K562 (cell line): ENCODE results near the gene FBN1. TPM values are rescaled to one million over a fixed set of nuclear protein-coding genes. Genes with fewer than 3 reads are reported as not detected.

Source experiments
- ATAC-seq: fragments of 200-7000 bp; cut with Tn5 transposase; 3 replicates; pipeline ENCODE4 v1.9.1; 2020; ENCODE audit warnings: moderate library complexity
- BruUV-seq: library from RNA; stranded (reverse); fragments of 400-500 nt; replicated peaks from 2 replicates; lab custom pipeline; 2021; lab: Mats Ljungman, UMichigan
- CTCF ChIA-PET: fragments of 300-600 bp; formaldehyde crosslinking; extraction: SDS; loops from one replicate; lab custom pipeline; 2021; ENCODE audit warnings: low intra/inter-chr PET ratio; lab: Yijun Ruan, JAX
- POLR2A ChIA-PET: fragments of 300-600, 350-650 bp; sonication (Branson Sonifier 250); formaldehyde crosslinking; extraction: SDS; loops from one replicate; lab custom pipeline; 2021; ENCODE audit warnings: antibody characterized with exemption, inconsistent platforms; lab: Yijun Ruan, JAX
- DNase-seq, 4 experiments: peaks; one replicate each; pipeline versions ENCODE4 v3.0.0 to v3.0.0-alpha.2; 2011 to 2018; ENCODE audit warnings: low spot score in 3 of 4, mixed read lengths in 3 of 4; ENCODE audit errors: extremely low read depth in 1 of 4
- FAIRE-seq: peaks from 2 replicates; lab custom pipeline; 2011; peaks lifted over from hg19 to GRCh38; lab: Jason Lieb, UNC
- H2AFZ ChIP-seq: 2 replicates; pipeline ENCODE4 v1.6.0; 2011; ENCODE audit warnings: low read depth, low read length, control low read depth, inconsistent platforms
- H3K27ac ChIP-seq: fragments of 200-600 bp; 3 replicates; pipeline ENCODE4 v1.8.0; 2011; ENCODE audit warnings: low read depth, mild to moderate bottlenecking, control low read depth, inconsistent platforms, low read length, moderate library complexity, mixed read lengths; ENCODE audit errors: extremely low read depth
- H3K27me3 ChIP-seq, 2 experiments: fragments of 300-600 bp in 1 of 2; 2 replicates in 1 of 2; 3 replicates in 1 of 2; pipeline versions ENCODE4 v1.6.0 to v1.8.0; 2011; ENCODE audit warnings: inconsistent platforms in 2 of 2, low read length in 2 of 2, mild to moderate bottlenecking in 1 of 2, mixed read lengths in 1 of 2, moderate library complexity in 1 of 2; ENCODE audit not compliant: control insufficient read depth in 2 of 2, insufficient read depth in 2 of 2
- H3K36me3 ChIP-seq: fragments of 300-600 bp; 3 replicates; pipeline ENCODE4 v1.8.0; 2011; ENCODE audit warnings: mild to moderate bottlenecking, low read length, inconsistent platforms; ENCODE audit not compliant: control insufficient read depth, insufficient read depth
- H3K4me1 ChIP-seq, 2 experiments: fragments of 200-600 bp in 1 of 2; replicated peaks in 1 of 2; 2 replicates in 1 of 2; 3 replicates in 1 of 2; pipeline versions ENCODE4 v1.5.1 to v1.8.0; 2011; ENCODE audit warnings: inconsistent platforms in 2 of 2, low read length in 2 of 2, mild to moderate bottlenecking in 1 of 2, mixed read lengths in 1 of 2, moderate library complexity in 1 of 2; ENCODE audit not compliant: control insufficient read depth in 2 of 2, insufficient read depth in 2 of 2
- H3K4me2 ChIP-seq: 2 replicates; pipeline ENCODE4 v1.6.1; 2011; ENCODE audit warnings: low read length, control low read depth, inconsistent platforms, mixed read lengths; ENCODE audit not compliant: insufficient read depth
- H3K4me3 ChIP-seq: fragments of 200-600 bp; sonication (generic), shearing (Covaris generic); 2 replicates; pipeline ENCODE4 v1.5.1; 2016; ENCODE audit warnings: control low read depth, inconsistent platforms
- H3K79me2 ChIP-seq: fragments of 200-600 bp; 3 replicates; pipeline ENCODE4 v1.8.0; 2011; ENCODE audit warnings: low read length, inconsistent platforms; ENCODE audit not compliant: control insufficient read depth, insufficient read depth
- H3K9ac ChIP-seq, 2 experiments: 2 replicates each; pipeline versions ENCODE4 v1.6.0 to v1.6.1; 2011; ENCODE audit warnings: low read depth in 2 of 2, low read length in 2 of 2, control low read depth in 1 of 2, inconsistent platforms in 1 of 2, mild to moderate bottlenecking in 1 of 2, mixed read lengths in 1 of 2; ENCODE audit not compliant: insufficient read depth in 1 of 2
- H3K9me1 ChIP-seq: one replicate; pipeline ENCODE4 v1.6.0; 2011; ENCODE audit warnings: inconsistent platforms, mild to moderate bottlenecking, low read length, moderate library complexity; ENCODE audit not compliant: control insufficient read depth, insufficient read depth
- H3K9me3 ChIP-seq: replicated peaks from 2 replicates; pipeline ENCODE4 v1.5.1; 2011; ENCODE audit warnings: low read depth, low read length, inconsistent platforms; ENCODE audit not compliant: control insufficient read depth, insufficient read depth
- H4K20me1 ChIP-seq: replicated peaks from 2 replicates; pipeline ENCODE4 v1.6.1; 2011; ENCODE audit warnings: low read length, inconsistent platforms, mixed read lengths; ENCODE audit not compliant: control insufficient read depth, insufficient read depth
- ETS2 ChIP-seq: IDR thresholded peaks from 2 replicates; pipeline ENCODE4 v1.6.1; 2016; ENCODE audit warnings: borderline replicate concordance, missing genetic modification characterization, mild to moderate bottlenecking, moderate library complexity, missing compliant biosample characterization; ENCODE audit not compliant: poor library complexity, severe bottlenecking
- GATAD2A ChIP-seq: fragments of 450-650 bp; IDR thresholded peaks from 2 replicates; pipeline ENCODE4 v1.6.1; 2017
- SUPT5H ChIP-seq: fragments of 450-650 bp; IDR thresholded peaks from 2 replicates; pipeline ENCODE4 v1.6.1; 2016
- ZNF780A ChIP-seq: fragments of 250-450 bp; sonication (Bioruptor Pico); IDR thresholded peaks from 2 replicates; pipeline ENCODE4 v1.5.0; 2021; ENCODE audit warnings: mild to moderate bottlenecking
- WGBS: fragments of 100-300 bp; shearing (Covaris generic); methylation state at CpG from one replicate; pipeline ENCODE4 v1.1.6; 2016; ENCODE audit warnings: low coverage, mixed read lengths; ENCODE audit not compliant: insufficient coverage; ENCODE audit errors: missing lambda C conversion rate; 5-methylcytosine and 5-hydroxymethylcytosine counted together
- in situ Hi-C: fragments of 300-500 bp; cut with MboI; formaldehyde crosslinking; loops from 4 replicates; pipeline ENCODE4 v1.15.0; 2018; ENCODE audit warnings: inconsistent platforms, mixed read lengths
- intact Hi-C: fragments of 100-400 bp; cut with micrococcal nuclease; formaldehyde crosslinking; loops from 2 replicates; pipeline ENCODE4 v1.14.2; 2022
- polyA plus RNA-seq, 8 experiments: library from polyadenylated mRNA; depleted of rRNA in 4 of 8; stranded (reverse) in 5 of 8; unstranded in 3 of 8; fragments of >200 nt; fragmentation: Nextera tagmentation in 2 of 8; fragmentation: Illumina TruSeq in 1 of 8; extraction: Ambion mirVana in 2 of 8; extraction: Trizol in 1 of 8; gene quantifications; 2 replicates each; pipeline versions ENCODE4 v1.2.1 to v1.2.3, GENCODE V29; 2011 to 2014; ENCODE audit warnings: inconsistent platforms in 1 of 8, missing spikeins in 1 of 8
- total RNA-seq, 7 experiments: library from RNA; depleted of rRNA in 6 of 7; stranded (reverse); fragments of >200 nt in 6 of 7; fragmentation: Illumina TruSeq in 2 of 7; extraction: Trizol in 2 of 7; gene quantifications; 2 replicates each; pipeline versions ENCODE4 v1.2.1 to v1.2.3, GENCODE V29; 2011 to 2021; ENCODE audit warnings: low replicate concordance in 1 of 7
- TF ChIP-seq, protein P1 (sequence below): conservative IDR thresholded peaks from 2 replicates; pipeline ENCODE4 v1.6.1; 2011; ENCODE audit warnings: low read depth, mild to moderate bottlenecking, low read length; ENCODE audit not compliant: control insufficient read depth
- TF ChIP-seq, protein P2 (sequence below): IDR thresholded peaks from 2 replicates; pipeline ENCODE4 v1.6.1; 2016; ENCODE audit warnings: missing genetic modification characterization, missing compliant biosample characterization

The FBN1 gene
- total and polyA plus RNA-seq, 9 of the 15 experiments (the other 6 are each of a cell fraction or from before 2014, with no cell fraction given), result 0.15 to 1.2 (median 0.60) TPM

DNA sequence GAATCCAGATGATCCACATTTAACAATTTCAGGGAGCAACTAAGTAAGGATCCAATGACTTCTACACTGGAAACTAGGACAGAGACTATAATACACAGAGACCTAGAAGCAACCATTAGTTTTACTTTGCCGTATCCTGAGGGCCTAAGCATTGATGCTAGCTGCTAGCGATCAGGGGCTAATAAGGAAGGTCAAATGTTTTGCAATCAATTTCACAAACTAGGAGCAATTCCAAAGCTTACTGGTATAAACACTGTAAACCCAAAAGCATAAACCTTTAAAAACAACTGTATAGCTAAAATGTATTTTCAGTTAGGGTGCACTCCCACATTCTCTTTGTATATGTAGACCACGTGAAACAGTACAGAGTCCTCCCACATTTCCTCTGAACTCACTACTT is 31.5 kb downstream of the FBN1 start:
- BruUV-seq, result no TSS peak
- Histone ChIP-seq H3K9me1 (no peaks in the 10 kb centered on the region), H3K4me2 (no peak overlapping the region), H2AFZ (no peak overlapping the region; the same call in 1 of the 2 replicates), H3K27me3 (no peaks in the 10 kb centered on the region), H3K4me3 (no peak overlapping the region), H3K9me3 (no peaks in the 10 kb centered on the region), H3K27ac (no peak overlapping the region), H4K20me1 (no peaks in the 10 kb centered on the region), H3K9ac (no peak overlapping the region), H3K79me2 (no peaks in the 10 kb centered on the region), H3K36me3 (no peaks in the 10 kb centered on the region), H3K4me1 (no peaks in the 10 kb centered on the region)
- TF ChIP-seq GATAD2A (no peak), ETS2 (tag) (no peak), SUPT5H (no peak), ZNF780A (no peak)
- TF ChIP-seq, protein P1, sequence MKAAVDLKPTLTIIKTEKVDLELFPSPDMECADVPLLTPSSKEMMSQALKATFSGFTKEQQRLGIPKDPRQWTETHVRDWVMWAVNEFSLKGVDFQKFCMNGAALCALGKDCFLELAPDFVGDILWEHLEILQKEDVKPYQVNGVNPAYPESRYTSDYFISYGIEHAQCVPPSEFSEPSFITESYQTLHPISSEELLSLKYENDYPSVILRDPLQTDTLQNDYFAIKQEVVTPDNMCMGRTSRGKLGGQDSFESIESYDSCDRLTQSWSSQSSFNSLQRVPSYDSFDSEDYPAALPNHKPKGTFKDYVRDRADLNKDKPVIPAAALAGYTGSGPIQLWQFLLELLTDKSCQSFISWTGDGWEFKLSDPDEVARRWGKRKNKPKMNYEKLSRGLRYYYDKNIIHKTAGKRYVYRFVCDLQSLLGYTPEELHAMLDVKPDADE, result no peak
- TF ChIP-seq, protein P2, sequence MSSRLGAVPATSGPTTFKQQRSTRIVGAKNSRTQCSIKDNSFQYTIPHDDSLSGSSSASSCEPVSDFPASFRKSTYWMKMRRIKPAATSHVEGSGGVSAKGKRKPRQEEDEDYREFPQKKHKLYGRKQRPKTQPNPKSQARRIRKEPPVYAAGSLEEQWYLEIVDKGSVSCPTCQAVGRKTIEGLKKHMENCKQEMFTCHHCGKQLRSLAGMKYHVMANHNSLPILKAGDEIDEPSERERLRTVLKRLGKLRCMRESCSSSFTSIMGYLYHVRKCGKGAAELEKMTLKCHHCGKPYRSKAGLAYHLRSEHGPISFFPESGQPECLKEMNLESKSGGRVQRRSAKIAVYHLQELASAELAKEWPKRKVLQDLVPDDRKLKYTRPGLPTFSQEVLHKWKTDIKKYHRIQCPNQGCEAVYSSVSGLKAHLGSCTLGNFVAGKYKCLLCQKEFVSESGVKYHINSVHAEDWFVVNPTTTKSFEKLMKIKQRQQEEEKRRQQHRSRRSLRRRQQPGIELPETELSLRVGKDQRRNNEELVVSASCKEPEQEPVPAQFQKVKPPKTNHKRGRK (tag), result no peak
- ChIA-PET POLR2A (no interaction called here), CTCF (no interaction called here)
- ATAC-seq (no peak), FAIRE-seq (no peak), DNase-seq (no peak)
- WGBS, result 43% methylated on average over 3 of the region's 3 CpGs
- intact Hi-C loops (no loop called here), in situ Hi-C loops (no loop called here)
